Measurements from ENCODE around the gene SIRPA.

SIRPA gene

DNA sequence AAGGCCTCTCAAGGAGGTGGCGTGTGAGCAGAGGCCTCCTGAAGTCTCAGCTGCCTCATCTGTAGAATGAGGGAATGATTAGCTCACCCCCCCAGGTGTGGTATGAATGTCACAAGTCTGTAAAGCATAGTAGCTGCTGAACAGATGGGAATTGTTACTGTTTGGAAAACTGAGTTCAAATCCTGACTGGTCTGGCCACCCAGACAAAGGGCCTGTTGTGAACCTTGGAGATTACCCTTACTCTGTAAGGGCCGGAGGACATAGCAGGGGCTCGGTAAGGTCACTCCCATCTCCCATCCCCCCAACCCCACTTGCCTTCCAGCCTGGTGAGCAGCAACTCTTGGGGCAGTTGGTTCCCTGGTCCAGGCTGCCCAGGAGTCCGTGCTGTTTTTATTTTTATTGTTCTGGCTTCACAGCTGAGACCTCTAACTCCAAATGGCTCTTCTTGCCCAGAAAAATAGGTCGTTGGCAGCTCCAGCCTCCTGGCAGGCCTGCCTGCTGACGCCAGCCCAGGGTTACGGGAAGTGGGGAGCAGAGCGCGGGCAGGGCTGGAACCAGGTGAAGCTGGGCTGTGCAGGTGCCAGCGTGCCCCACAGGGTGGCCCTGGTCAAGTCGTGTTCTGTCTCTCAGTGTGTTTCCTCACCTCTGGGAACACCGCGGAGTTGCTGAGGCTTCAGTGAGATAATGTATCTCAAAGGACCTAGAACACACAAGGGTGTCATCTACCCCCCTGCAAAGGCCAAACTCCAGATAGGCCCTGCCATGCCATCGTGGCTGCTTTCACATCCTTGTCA lies 4.5 kb upstream of the SIRPA start:
- DNase-seq: no peak

DNA sequence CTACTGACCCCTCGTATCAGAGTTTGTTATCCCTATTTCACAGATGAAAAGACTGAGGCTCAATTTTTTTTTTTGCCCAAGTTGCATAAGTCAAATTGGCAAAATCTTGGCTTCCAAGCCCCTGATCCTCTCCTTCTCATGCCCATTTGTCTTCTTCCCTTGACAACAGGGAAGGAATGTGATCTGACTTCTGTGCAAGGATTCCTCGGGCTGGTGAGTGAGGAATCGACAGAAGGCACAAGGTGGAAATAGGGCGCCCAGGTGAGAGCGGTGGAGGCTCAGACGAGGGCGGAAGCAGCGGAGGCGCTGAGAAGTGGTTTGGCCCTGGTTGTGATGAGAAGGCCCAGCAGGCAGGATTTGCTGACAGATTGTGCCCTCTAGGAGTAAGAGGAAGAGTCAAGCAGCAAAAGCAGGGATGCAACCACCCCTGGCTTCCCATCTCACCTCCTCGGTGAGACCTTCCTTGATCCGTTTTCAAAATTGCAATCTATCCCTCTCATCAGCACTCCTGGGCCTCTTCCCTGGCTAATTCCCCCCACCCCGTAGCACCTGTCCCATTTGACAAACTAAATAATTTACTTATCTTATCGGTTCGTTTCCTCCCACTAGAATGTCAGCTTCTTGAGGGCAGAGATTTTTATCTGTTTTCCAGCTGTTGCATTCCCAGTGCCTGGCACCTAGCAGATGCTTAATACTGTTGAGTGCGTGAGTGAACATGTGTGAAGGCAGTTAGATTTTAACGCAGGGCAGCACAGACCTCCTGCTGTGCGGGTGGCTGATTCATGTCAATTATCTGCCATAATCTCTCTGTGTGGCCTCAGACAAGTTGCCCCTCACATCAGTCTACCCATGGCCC lies 3.7 kb upstream of the SIRPA start:
- no peak for DNase-seq

DNA sequence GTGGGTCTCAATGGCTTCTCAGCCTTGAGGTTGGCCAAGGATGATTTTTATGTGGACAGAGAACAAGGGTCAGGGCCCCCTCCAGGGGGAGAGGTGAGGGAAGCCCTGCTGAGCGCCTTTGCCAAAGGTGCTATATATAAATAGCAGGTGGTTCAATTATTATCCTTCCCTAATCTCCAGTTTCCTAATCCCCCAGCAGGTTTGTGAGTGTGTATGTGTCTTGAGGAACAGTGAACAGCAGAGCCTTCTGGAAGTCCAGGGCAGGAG lies 3.2 kb upstream of the SIRPA start:
- DNase-seq: no peak

DNA sequence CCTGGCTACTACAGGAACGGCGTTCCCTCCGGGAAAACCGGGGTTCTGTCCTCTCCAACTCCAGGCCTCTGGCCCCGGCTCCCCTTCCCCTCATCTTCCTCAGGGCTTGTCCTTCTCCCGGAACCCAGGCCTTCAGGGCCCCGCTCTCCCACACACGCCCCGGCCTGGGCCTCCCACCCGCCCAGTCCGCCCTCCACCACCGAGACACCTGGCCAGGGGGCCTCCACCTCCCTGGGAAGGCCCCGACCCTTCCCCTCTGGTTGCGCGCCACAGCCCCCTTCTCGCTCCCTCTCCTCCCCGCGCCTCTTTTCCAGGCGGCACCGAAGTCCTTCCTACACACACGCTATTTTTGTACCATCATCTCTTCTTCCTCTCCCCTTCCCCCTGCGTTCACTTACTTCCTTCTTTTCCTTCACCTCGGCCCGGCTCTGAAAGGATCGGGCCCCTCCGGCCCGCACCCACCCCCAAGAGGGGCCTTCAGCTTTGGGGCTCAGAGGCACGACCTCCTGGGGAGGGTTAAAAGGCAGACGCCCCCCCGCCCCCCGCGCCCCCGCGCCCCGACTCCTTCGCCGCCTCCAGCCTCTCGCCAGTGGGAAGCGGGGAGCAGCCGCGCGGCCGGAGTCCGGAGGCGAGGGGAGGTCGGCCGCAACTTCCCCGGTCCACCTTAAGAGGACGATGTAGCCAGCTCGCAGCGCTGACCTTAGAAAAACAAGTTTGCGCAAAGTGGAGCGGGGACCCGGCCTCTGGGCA lies 1.3 kb upstream of the SIRPA start:
- no peak for DNase-seq

DNA sequence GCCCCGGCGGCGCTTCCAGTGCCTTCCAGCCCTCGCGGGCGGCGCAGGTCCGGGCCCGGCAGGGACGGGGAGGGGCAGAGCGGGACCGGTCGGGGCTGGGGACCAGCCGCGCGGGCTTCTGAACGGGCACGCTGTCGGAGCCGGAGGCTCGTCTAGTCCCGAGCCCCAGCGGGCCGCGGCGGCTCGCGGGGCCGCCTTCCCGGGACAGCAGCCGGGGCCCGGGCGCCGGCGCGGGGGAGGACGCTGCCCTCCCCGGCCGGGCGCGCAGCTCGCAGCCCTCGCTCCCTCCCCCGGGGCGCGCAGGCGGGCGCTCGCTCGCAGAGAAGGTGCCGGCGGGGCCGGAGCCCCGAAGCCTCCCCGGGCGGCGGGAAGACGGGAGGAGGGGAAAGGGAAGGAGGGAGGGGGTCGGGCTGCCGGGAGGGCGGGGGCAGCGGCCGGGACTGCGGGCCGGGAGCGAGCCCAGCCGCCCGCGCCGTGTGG lies 696 bp upstream of the SIRPA start:
- peak in 1 of 2 experiments; percentile 17 for DNase-seq

DNA sequence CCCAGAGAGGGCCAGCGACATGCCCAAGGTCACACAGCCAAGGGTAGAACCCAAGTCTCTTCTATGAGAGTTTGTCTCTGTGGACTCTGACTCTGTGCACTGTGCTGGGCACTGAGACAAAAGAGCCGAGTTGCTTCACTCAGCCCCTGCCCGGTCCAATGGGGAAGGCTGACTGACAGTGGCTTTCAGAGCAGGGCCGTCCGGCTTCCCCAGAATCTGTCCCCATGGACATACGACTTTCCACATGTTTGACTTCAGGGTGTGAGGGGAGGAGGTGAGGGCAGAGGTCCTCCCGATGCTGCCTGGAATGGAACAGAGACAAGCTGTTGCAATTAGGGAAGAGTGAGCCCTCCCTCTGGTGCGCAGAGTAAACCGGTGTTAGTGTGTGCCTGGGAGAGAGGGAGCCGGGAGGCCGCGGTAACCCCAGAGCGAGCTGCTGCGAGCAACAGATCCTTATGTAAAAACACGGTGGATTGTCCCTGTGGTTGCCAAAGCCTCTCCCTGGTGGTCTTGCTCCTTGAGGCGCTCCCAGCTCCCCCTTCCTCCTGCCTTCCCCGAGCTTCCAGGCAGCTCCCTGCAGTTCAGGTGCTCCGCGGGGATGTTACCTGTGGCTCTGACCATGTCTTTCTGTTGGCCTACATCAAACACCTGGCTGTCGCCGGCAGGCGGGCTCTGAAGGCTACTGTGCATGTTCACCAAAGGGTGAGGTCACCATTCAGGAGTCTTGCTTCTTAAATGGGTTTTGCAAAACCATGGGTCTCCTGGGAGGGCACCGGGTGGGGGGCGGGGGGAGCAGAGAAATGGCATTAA lies 672 bp downstream of the SIRPA start:
- no peak for DNase-seq

DNA sequence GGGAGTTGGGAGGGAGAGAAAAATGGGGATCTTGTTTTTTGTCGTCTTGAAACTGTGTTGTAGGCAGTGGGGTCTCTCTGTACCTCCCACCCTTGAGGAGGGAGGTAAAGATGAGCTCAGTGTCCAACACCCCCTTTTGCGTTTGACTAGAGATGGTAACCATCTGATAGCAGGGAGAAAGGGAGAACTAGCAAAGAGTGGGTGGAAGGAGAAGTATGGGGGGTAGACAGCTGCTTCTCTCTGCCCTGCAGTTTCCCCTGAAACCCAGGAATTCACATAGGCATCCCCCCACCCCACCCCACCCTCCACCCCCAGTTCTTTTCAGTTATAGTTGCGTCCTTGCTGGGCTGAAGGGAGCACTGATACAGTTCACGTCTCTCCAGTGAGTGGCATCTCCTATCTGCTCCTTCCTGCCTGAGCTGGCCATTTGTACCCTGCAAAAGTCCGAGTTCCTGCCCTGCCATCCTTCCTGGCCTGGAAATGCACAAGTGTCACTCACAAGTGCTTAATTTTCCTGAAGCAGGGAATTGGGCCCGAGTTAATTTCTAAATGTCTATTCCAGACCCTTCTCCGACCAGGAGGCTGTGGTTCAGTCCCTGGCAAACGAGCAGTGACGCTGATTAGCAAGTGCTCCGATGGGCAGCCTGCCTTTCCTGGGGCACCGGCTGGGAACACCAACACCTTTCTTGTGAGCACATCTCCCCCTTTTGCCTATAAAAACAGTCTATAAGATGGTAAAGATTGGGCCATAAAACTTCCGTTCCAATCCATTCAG lies 1.5 kb downstream of the SIRPA start:
- DNase-seq: no peak

DNA sequence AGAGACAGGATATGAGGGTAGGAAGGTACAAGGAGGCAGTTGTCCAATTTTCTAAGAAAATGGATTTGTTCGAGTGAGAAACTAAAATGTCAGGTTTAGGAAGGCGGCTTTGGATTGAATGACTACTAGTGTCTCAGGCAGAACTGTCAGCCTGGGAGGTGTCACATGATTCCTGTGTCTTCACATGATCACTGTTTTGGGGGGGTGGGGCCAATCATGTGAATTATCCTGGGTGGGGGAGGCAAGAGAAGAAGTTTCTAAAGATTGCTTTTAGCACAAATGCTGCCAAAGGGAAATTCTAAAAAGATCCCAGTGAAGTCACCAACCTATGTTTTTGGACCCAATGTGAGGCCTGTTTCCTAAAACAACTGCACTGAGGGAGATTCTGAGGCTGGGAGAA lies 2.3 kb downstream of the SIRPA start:
- DNase-seq: no peak

DNA sequence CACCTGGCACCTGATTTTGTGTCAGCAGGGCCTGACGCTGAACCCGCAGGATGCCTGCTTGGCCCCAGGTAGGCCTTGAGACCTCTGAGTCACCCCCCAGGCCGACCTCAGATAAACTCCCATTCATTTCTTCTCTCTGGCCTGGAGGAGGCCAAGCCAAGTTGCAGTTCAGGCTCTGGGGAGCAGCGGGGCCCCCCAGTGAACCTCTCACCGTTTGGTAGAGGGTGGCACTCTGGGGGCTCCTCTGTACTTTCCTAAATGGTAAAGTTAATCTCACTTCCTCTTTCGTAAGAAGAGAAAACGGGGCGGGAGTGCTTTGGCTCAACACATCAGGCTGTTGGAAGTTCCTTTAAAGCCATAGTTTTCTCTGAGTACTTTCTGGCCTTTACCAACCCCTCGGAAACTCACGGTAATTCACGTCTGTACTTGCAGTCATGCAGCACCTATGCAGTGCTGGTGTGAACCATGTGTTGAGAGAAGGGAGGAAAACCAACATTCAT lies 2.8 kb downstream of the SIRPA start:
- DNase-seq: no peak

DNA sequence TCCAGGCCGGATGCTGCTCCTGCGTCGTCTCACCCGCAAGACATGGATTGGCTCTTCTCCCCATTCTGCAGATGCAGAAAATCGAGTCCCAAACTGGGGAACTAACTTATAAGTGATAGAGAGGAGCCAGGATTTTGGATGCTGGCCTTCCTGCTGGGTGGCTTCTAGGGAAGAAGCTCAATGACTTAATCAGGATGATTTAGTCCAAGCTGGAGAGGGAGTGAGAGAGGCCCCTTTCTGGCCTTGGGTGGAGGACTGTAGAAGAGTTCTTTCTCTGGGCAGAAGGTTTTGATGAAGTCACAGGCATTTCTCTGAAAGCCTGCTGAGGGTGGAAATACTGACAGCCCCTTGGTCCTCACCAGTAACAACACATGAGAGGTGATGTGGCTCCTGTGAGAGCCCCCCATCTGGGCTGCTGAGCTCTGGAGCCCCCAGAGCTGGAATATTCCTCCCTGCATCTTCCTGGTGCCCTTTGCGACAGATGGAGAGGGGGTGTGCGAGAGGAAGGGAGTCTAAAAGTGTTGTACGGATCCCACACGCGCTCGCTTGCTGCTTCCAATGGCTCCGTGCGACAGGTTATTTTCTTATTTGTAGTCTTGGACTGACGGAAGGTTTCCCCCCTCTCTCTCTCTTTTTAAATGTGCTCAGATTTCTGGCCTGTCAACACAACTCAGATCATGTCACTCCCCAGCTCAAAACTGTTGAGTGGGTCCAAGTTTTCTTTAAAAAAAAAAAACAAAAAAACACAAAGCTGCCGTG lies 3.5 kb downstream of the SIRPA start:
- no peak for DNase-seq

DNA sequence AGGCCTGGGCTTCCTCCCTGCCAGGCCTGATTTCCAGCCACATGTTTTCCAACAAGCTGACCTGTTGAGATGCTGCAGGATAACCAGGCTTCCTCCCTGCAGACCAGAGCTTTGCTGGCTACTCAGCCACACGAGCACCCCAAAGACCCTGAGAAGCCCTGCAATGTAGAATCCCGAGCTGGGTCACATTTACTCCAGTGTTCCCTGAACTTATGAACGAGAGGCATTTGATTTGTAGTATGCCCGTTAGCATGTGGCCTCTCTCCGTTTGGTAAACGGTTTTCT lies 4.0 kb downstream of the SIRPA start:
- no peak for DNase-seq

DNA sequence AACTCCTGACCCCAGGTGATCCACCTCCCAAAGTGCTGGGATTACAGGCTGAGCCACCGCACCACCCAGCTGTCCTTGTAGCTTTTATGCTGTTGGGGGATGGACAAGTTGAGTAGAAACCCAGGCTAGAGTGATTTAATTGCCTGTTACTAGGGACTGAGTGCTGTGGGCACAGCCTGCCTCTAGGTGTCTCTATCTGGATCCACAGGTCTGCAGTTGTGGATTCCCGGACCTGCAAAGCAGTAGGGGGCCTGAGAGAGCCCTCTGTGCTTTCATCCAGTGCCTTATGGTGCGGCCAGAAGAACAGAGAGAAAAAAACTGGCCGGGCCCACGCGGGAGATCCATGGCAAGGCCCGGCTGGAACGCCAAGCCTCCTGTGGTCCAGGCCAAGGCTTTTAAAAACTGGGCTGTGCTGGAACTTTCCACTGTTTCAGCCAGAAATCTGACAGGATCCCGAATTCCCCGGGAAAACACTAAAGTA lies 5.2 kb downstream of the SIRPA start:
- no peak for DNase-seq

DNA sequence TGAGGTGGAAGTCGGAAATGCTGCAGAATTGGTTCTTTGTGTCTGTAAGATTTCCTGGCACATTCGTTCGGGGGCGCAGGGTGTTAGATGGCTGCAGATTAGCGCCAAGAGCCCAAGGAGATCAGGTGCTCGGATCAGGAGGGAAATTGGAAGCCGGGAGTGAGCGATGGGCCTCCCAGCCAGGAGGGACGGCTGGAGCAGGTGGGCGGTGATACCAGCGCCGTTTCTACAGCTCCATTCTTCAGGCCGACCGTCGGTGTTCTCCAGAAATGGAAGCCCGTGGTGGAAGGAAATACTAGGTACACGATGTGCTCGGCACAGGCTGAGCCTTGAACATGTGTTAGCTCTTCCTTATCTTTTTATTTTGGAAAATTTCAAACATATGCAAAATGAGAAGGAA lies 6.5 kb downstream of the SIRPA start:
- no peak for DNase-seq

DNA sequence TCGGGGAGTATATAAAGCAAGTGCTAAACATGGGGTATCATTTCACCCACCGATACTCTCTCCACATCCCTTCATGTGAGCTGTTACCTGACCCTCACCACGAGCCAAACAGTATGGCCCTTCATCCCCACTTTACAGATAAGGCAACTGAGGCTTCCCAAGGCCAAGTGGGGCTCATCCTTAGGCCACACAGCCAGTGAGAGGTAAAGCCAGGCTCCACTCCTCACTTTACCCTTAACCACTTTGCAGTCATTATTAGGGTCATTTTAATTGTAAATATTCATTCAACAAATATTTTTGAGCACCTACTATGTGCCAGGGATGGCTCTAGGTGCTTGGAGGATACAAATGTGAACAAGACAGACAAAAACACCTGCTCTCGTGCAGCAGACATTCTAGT lies 7.0 kb downstream of the SIRPA start:
- no peak for DNase-seq

DNA sequence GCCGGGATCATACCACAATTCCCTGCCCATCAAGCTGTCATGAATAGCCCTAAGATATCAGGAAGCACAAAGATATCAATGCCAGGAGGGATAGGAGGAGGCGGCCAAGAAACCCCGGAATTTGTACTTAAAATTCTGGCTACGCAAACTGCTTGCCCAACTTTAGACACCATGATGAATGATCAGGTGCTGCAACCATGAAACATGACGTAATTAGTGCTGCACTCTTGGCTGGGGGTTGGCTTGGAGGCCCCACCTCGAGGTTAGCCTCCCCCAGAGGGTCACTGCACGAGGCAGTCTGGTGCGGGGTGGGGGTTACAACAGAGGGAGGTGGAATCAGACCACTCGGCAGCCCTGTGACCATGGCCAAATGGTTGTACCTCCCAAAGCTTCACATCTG lies 8.9 kb downstream of the SIRPA start:
- DNase-seq: no peak

DNA sequence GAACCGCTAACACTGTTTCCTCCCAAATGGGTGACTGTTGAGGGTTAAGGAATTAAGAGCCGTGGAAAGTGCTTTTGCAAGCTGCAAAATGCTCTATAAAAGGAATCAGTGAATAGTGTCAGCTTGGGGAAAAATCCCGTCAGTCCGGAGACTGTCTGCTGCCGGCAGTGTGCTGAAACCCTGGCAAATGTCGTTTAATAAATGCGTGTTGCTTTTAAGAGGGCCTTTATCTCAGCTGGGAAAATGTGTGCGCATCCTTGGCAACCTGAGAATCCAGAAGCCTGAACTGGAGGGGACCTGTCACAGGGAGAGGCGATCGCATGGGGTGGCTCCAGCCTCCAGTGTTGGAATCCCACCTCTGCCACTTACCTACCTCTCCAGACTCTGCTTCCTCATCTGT lies 9.8 kb downstream of the SIRPA start:
- no peak for DNase-seq

DNA sequence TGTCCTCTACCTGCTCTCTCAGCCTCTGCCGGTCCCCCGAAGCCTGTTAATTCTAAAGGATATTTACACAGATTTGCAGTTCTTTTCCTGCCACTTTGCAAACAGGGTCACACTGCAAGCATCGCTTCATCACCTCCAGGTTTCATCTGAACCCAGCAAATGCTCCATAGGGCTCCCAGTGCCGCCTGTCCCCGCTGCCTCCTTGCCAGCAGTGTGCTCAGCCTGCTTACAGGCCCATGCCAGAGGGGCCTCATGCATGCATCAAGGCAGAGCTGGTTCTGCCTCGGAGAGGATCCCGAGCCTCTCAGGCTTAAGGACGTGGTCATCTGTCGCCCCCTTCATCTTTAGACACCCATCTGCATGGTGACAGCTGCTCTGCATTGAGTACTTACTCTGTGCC lies 10.5 kb downstream of the SIRPA start:
- no peak for DNase-seq

DNA sequence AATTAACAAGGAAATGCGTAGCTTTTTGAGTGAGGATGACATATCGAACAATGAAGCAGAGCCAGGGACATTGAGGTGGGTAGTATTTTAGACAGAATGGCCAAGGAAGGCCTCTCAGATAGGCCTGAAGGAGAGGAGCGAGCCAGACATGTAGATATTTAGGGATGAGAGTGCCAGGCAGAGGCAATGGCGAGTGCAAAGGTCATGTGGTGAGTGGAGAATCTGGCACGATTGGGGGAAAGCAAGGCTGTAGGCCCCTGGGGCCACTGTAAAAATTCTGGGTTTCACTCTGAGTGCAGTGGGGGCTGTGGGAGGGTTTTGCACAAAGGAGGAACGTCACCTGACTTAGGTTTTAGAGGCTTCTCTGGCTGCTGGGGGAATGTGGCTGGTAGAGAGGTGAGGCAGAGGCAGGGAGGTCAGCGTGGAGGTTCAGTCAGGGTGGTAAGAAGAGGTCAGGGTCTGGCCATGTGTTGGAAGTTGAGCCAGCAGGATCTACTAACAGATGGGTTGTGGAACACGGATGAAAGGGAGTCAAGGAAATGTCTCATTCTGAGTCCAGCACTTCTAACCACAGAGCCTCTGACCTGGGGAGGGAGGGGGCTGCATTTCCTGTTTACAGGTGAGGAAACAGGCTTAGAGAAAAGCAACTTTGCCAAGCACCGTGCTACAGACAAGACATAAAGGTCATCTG lies 11.3 kb downstream of the SIRPA start:
- no peak for DNase-seq

DNA sequence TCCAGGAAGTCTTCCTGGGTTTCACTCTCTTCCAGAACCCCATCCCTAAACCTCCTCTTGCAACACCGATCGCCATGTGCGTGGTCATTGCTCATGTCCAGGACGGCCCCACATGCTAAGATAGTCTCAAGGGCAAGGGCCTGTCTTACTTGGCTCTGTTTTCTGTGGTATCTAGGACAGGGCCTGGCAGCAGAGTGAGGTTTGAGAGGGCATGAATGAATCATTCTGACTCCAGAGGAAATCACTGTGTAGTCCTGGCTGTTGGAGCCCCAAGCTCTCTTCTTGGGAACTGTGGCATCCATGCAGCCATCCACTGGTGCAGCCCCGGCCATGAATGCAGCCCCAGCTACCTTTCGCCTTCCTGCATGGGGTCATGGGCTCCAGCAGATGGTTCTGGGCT lies 12.4 kb downstream of the SIRPA start:
- no peak for DNase-seq

DNA sequence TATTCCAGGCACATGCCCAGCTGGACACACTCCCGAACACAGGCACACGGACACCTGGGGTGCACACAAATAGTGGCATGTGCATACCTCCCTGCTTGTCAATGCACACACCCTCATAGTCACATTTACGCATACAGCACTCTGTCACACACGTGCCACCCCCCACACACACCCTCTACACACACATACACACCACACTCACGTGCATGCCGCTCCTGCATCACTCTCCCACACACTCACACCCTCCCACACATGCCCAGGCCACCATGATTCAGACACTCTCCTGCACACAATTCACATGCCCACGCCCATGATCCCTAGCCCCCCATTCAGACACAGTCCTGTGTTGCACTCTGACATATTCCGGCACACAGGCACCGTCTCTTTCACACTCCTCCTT lies 13.0 kb downstream of the SIRPA start:
- no peak for DNase-seq

DNA sequence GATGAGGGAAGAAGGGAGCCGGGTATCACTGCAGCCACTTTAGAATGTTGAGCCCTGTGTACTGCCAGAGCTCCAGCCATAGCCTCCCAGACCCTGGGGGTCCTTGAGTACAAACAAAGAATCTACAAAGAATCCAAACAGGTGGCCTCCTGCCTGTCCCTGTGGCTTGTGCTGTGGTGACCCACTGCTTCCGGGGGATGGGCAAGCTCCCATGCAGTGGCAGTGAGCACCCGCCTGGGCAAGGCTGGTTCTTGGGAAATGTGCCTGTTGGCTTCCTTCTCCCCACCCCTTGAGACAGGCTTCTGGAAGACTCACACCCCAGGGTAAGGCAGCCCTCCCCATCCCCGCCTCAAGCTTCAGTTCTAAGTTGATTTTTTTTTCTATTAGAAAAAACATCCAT lies 13.9 kb downstream of the SIRPA start:
- no peak for DNase-seq
